HepG2 (cell line): ENCODE data around the gene MEGF6. TPM values are rescaled to one million over a fixed set of nuclear protein-coding genes. Genes with fewer than 3 reads are reported as not detected.

ENCODE experiments used
- ATF5 ChIP-seq: sonication (generic); formaldehyde crosslinking; IDR thresholded peaks from 2 replicates; pipeline ENCODE4 v1.4.0; 2020; ENCODE audit warnings: mild to moderate bottlenecking, low read depth, missing genetic modification reagents
- FUBP1 ChIP-seq: sonication (generic); formaldehyde crosslinking; IDR thresholded peaks from 2 replicates; pipeline ENCODE4 v1.5.1; 2020; ENCODE audit warnings: missing genetic modification reagents, mild to moderate bottlenecking, borderline replicate concordance
- KAT8 ChIP-seq: IDR thresholded peaks from 2 replicates; pipeline ENCODE4 v1.6.1; 2016; ENCODE audit warnings: missing genetic modification reagents, missing compliant biosample characterization
- MIXL1 ChIP-seq: IDR thresholded peaks from 2 replicates; pipeline ENCODE4 v1.6.1; 2016
- MTA1 ChIP-seq: sonication (generic); formaldehyde crosslinking; IDR thresholded peaks from 2 replicates; pipeline ENCODE4 v1.4.0; 2020; ENCODE audit warnings: missing genetic modification reagents, mild to moderate bottlenecking, borderline replicate concordance
- RAD21 ChIP-seq: fragments of 450-650 bp; formaldehyde crosslinking; IDR thresholded peaks from 2 replicates; pipeline ENCODE4 v1.5.0; 2020; ENCODE audit warnings: mild to moderate bottlenecking
- SAFB2 ChIP-seq: sonication (generic); formaldehyde crosslinking; IDR thresholded peaks from 2 replicates; pipeline ENCODE4 v1.5.1; 2020; ENCODE audit warnings: missing genetic modification reagents, low read depth, mild to moderate bottlenecking, borderline replicate concordance
- SP4 ChIP-seq: sonication (generic); formaldehyde crosslinking; IDR thresholded peaks from 2 replicates; pipeline ENCODE4 v1.8.1; 2023; ENCODE audit warnings: mild to moderate bottlenecking, missing genetic modification reagents
- ZBTB34 ChIP-seq: sonication (generic); formaldehyde crosslinking; IDR thresholded peaks from 2 replicates; pipeline ENCODE4 v1.8.0; 2022; ENCODE audit warnings: mild to moderate bottlenecking, missing genetic modification reagents
- ZBTB44 ChIP-seq: sonication (generic); formaldehyde crosslinking; IDR thresholded peaks from 2 replicates; pipeline ENCODE4 v1.4.0; 2020; ENCODE audit warnings: missing genetic modification reagents
- ZNF274 ChIP-seq: sonication (generic); formaldehyde crosslinking; IDR thresholded peaks from 2 replicates; pipeline ENCODE4 v1.5.1; 2020; ENCODE audit warnings: mild to moderate bottlenecking, missing genetic modification reagents
- ZNF296 ChIP-seq: sonication (generic); formaldehyde crosslinking; conservative IDR thresholded peaks from 2 replicates; pipeline ENCODE4 v1.5.0; 2020; ENCODE audit warnings: mild to moderate bottlenecking, missing genetic modification reagents
- ZNF598 ChIP-seq: sonication (generic); formaldehyde crosslinking; IDR thresholded peaks from 2 replicates; pipeline ENCODE4 v1.5.1; 2020; ENCODE audit warnings: mild to moderate bottlenecking, missing genetic modification reagents, borderline replicate concordance
- polyA plus RNA-seq, 8 experiments: library from polyadenylated mRNA; depleted of rRNA in 3 of 8; stranded (reverse) in 7 of 8; unstranded in 1 of 8; fragments of >200 nt; fragmentation: Illumina TruSeq in 4 of 8; extraction: Trizol in 4 of 8; gene quantifications; 2 replicates each; pipeline versions ENCODE4 v1.2.1 to v1.2.3, GENCODE V29; 2011 to 2016; ENCODE audit warnings: low read depth in 4 of 8, missing spikeins in 1 of 8, mixed read lengths in 1 of 8; ENCODE audit not compliant: insufficient read depth in 1 of 8
- total RNA-seq, 5 experiments: library from RNA; depleted of rRNA; stranded (reverse); fragments of >200 nt; fragmentation: Illumina TruSeq; extraction: Trizol; gene quantifications; 2 replicates each; pipeline ENCODE4 v1.2.3, GENCODE V29; 2016; ENCODE audit warnings: low read depth in 1 of 5
- TF ChIP-seq, protein P1 (sequence below): sonication (generic); formaldehyde crosslinking; IDR thresholded peaks from 2 replicates; pipeline ENCODE4 v1.8.0; 2023; ENCODE audit warnings: mild to moderate bottlenecking, missing genetic modification reagents
- TF ChIP-seq, protein P2 (sequence below): sonication (generic); formaldehyde crosslinking; conservative IDR thresholded peaks from 2 replicates; pipeline ENCODE4 v1.4.0; 2020; ENCODE audit warnings: missing genetic modification reagents

The MEGF6 gene
- total and polyA plus RNA-seq, 2 of the 13 experiments (the other 11 are each of a cell fraction or from before 2014, with no cell fraction given) = 1.9 TPM

DNA sequence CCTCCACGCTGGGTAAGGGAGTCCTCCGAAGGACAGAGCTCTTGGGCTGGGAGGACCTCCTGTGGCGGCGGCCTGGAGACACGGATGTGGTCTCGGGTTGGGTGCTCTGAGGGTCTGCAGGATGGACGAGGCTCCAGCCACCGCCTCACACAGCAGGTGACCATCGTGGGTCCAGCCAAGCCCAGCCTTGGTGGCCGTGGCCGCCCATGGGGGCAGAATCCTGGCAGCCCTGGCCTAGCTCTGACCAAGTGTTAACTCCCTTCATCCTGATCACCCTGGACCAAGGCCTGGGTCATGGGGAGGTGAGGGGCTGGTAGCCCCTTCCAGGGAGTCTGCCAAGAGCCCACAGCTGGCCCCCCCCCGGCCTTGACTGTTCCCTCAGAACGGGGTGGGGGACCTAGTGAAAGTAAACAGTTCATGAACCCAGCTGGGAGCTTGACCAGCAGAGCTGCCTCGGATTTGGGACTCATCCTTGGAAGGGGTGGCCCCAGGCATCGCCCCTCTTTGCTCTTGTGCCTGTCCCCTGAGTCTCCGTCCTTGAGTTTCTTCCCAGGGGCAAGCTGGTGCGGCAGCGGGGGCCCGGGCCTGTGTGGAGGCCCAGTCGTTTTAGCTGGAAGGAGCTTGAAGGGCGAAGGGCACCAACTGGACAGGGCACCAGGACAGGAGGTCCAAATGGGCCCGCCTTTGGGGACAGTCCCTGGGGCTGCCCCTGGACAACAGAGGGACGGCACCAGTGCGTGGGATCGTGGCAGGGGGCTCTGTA, 139.0 kb downstream of the MEGF6 start (continued):
- TF ChIP-seq, protein P1, sequence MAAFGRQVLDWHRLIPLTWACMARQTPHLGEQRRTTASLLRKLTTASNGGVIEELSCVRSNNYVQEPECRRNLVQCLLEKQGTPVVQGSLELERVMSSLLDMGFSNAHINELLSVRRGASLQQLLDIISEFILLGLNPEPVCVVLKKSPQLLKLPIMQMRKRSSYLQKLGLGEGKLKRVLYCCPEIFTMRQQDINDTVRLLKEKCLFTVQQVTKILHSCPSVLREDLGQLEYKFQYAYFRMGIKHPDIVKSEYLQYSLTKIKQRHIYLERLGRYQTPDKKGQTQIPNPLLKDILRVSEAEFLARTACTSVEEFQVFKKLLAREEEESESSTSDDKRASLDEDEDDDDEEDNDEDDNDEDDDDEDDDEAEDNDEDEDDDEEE = 0 out of 2 replicates have a peak, but pooled peaks have one; percentile 5
- TF ChIP-seq RAD21 (CRISPR knock-in tag) (0 out of 2 replicates have a peak, but pooled peaks have one; percentile 43), ZBTB34 (CRISPR knock-in tag) (no peak), SAFB2 (CRISPR knock-in tag) (0 out of 2 replicates have a peak, but pooled peaks have one; percentile 11), ZNF274 (CRISPR knock-in tag) (peak; percentile 2; the same call in 1 of the 2 replicates), KAT8 (CRISPR knock-in tag) (no peak; the same call in 1 of the 2 replicates), SP4 (CRISPR knock-in tag) (0 out of 2 replicates have a peak, but pooled peaks have one; percentile 37), MIXL1 (CRISPR knock-in tag) (no peak), ZNF598 (CRISPR knock-in tag) (peak; percentile 57; the same call in 1 of the 2 replicates), ZNF296 (CRISPR knock-in tag) (no peak), FUBP1 (CRISPR knock-in tag) (peak; percentile 20; the same call in 1 of the 2 replicates), ZBTB44 (CRISPR knock-in tag) (no peak), MTA1 (CRISPR knock-in tag) (0 out of 2 replicates have a peak, but pooled peaks have one; percentile 22), ATF5 (CRISPR knock-in tag) (no peak)
- TF ChIP-seq, protein P2, sequence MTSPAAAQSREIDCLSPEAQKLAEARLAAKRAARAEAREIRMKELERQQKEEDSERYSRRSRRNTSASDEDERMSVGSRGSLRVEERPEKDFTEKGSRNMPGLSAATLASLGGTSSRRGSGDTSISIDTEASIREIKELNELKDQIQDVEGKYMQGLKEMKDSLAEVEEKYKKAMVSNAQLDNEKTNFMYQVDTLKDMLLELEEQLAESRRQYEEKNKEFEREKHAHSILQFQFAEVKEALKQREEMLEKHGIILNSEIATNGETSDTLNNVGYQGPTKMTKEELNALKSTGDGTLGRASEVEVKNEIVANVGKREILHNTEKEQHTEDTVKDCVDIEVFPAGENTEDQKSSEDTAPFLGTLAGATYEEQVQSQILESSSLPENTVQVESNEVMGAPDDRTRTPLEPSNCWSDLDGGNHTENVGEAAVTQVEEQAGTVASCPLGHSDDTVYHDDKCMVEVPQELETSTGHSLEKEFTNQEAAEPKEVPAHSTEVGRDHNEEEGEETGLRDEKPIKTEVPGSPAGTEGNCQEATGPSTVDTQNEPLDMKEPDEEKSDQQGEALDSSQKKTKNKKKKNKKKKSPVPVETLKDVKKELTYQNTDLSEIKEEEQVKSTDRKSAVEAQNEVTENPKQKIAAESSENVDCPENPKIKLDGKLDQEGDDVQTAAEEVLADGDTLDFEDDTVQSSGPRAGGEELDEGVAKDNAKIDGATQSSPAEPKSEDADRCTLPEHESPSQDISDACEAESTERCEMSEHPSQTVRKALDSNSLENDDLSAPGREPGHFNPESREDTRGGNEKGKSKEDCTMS (CRISPR knock-in tag) = no peak
